Measurements from ENCODE around the gene PACSIN3.
A peak's percentile ranks its signal among the peaks of the same experiment; 100 is the strongest.

The PACSIN3 gene

DNA sequence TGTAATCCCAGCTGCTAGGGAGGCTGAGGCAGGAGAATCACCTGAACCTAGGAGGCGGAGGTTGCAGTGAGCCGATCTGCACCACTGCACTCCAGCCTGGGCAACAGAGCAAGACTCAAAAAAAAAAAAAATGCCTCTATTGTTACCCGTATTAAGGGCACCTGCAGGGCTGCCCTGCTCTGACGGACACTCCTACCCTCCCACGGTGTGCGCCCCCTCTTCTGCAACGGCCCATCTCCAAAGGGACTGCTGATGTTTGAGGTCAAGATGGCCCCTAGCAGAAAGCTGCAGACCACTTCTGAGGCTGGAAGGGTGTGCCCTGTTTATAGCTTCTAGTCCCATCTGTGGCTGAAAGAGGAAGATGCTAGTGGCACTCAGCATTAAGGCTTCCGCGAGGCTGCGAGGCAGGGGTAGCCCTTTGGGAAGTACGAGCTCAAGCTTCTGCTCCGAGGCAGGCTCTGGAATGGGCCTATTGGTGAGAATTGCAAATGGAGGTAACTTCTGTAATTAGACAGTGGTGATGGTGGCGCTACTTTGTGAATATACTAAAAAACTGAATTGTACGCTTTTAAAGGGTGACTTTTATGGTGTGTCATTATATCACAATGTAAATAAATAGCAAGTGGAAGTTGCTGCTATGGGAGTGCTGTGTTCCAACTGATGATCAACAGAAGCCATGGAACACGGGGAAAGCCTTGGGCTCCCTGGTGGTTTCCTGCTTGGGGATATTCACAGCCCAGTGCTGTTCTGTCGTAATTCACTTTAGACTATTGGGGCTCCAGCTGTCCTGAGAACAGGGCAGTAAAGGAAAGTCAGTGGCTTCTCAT, 33.9 kb downstream of the PACSIN3 start:
- no peak for DNase-seq

DNA sequence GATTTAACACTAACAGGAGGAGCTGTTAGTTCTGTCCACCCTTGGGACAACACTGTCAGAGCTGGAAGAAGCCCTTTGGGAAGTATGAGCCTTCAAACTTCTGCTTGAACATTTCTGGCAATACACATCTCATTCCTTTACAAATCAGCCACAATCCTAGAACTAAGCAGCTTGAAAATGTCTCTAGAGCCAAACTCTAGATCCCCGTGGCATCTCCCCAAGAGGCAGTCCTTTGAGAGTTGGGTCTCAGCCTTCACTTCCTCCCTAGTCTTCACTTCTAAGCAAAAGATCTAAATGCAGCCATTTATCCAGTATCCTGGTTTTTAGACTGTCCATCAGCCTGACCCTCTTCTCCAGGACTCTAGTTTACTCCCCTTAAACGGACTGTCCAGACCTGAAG, 36.5 kb downstream of the PACSIN3 start:
- no peak for DNase-seq

DNA sequence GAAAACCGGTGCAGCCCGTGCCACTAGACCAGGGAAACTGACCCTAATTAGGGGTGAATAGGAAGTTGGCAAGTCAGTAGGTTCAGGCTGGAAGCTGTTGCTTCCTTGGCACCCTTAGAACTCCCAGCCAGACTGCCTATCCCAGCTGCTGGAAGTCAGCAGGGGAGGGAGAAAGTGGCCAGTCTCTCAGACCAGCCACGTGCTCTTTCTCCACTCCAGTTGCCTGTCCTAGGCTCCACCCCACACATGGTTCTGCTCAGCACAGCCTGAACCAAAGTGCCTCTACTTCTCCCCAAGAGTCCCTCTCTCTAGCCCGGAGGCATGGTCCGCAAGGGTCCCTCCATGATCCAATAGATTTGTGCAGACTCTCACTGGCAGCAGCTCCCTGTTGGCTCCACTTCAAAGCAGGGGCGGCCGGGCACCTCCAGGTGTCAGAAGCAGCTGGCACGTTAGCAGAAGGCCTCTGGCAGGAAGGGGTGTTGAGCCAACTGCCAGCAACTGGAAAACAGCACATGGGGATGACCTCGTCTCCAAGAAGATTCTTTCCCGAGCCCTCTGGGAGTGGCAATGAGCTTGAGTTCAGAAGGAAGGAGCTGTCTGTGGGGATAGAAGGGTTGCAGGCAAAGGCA, 37.2 kb downstream of the PACSIN3 start:
- DNase-seq, result peak; percentile 65

DNA sequence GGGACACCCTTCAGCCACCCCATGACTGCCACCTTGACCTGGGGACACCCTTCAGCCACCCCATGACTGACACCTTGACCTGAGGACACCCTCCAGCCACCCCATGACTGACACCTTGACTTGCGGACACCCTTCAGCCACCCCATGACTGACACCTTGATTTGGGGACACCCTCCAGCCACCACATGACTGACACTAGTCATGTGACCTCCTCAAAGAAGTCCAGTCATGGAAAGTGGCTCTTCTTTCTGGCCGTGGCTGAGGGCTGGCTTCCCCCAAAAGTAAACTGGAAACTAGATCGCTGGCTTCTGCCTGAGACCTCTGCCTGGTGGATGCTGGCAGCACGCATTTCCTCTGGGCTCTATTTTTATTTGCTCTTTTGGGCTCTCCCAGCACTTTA, 38.0 kb downstream of the PACSIN3 start:
- no peak for DNase-seq

DNA sequence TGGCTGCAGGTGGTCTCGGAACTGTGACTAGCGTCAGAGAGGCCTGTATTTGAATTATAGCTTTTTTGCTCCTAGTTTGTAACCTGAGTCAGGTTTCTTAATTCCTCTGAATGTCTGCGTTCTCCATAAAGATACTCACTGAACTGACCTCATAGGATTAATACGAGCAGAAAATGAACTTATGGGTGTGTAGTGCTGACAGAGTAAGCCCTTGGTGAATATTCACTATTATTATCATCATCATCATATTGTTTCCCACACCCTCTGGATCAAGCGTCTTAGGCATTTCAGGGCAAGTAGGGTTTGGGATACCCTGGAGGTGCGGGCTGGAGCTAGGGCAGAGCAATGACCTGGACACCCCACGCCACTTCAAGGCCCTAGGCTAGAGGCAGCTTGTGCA, 38.6 kb downstream of the PACSIN3 start:
- DNase-seq, result no peak

DNA sequence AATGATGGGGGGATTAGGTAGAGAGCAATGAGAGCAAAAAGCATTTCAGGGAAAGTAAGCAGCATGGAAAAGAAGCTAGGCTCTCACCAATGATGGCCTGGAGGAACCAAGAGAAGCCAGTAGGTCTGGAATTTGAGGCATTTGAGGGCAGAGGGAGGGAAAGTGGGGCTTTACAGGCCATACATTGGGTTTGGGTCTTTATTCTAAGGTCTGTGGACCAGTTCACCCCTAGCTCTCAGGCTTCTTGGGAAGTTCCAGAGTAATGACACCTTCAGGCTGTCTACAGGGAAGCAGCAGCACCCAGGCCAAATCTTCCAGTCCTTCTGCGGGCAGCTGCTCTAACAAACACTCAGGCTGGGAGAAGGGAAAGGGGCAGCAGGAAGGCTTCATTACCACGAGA, 39.0 kb downstream of the PACSIN3 start:
- no peak for DNase-seq

DNA sequence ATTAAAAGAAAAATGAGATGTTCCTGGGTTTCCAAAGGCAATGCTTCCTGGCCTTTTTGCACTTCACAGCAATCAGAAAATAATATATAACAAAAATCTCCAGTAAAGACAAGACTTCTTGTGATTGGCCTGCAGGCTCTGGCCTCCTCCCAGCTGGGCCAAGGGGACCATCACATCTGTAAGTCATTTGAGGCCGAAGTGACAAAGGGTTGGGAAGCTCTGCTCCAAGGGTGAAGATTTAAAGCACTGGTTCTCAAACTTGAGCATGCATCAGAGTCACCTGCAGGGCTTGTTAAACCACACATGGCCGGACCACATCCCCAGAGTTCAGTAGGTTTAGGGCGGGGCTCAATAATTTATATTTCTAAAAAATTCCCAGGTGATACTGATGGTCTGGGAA, 41.7 kb downstream of the PACSIN3 start:
- peak; percentile 41 for DNase-seq

DNA sequence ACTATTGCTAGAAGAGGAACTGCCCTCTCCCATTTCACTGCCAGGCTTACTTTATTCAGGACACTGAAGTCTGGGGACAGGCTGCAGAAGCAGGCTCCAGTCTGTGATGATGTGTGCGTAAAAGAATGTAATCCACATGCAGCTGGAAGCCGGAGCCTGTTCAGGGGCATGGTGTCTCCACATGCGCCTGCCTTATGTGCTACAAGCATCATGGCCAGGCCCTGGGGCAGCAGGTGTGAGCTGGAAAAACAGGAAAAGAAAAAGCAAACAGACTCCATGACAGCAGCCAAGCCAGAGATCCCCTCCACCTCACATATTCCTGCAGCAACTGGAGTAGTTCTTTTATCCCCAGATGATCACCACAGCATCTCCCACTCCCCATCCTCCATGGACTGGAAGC, 42.9 kb downstream of the PACSIN3 start:
- peak; percentile 80 for DNase-seq

DNA sequence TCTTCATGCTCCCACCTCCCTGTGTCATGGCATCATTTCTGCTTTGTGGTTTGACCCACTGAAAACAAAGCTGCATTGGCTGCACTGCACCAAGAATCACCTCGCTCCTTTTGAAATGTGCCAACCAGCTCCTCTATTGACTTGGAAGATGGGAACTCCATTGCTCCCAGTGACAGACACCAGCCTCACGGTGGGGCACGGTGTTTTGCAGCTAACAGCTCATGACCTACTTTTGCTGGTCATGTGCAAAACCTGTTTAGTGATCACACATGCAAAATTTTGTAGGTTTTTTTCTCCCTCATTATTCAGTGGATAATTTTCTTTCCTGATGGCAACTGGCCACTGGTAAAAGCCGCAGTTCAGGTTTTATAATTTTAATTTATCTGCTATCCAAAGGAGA, 46.4 kb downstream of the PACSIN3 start:
- no peak for DNase-seq

DNA sequence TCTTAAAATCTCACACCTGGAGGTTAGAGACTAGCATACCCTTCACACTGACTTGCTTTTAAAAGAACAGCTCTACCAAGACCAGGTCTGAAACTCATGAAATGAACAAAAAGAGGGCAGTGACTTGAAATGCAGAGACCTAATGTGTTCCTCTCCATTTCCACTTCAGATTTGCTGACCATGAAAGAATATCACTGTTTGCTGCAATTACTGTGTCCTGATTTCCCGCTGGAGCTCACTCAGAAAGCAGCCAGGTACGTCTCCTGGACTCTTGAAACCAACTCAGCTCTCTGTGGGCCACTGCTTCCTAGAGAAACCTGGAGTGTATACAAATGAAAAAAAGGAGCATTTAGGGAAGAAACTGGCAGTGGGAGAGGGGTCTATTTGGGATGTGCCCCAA, 48.8 kb downstream of the PACSIN3 start:
- DNase-seq, result peak; percentile 8

DNA sequence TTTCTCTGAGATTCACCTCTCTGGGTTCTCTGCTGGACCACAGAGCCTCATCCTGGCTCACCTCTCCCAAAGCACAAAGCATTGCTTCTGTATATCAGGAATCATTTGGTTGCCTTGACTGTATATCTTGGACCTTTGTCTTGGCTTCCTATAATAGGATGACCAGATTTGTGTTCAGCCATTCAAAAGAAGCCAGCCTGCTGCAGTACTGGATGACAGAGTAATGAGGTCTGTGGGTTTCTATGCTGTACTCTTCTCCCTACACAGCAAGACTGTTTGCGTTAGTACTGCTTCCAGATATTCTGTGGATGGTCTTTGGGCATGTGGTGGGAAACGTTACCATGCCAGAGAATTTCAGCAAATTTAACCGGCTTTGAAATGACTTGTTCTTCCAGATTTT, 49.3 kb downstream of the PACSIN3 start:
- no peak for DNase-seq

DNA sequence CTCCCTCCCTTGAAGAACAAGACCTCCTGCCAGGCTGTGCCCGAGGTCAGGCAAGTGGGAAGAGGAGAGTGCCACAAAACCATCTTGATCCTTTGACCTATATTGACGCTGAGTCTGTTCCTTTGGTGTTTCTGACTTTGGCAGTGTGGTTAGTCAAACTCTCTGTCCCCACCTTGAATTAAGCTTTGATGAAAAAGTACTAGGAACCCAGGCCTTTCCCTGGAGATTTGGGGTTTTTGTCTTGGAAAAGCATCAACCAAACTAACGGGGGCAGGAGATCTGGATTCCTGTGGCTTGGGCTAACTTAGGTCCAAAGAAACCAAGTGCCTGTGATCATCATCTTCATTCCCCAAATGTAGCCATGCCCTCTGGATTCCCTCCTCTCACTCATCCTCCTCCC, 49.9 kb downstream of the PACSIN3 start:
- DNase-seq, result no peak

DNA sequence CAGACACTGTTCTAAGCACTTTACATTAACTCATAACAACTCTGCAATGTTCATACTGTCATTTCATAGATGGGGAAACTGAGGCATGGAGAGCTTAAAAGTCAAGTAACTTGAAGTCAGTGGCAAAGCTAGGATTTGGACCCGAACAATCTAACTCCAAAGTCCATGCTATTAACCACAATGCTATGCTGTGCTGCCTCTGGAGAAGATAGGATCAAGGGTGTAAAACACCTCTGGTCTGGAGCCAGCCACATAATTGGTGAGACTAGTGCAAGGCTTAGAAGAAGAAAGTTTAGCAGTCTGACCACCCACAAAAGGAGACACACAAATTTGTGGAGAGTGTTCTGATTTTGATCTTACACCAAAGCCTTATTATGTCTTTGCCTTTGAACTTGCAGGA, 53.3 kb downstream of the PACSIN3 start:
- DNase-seq, result no peak

DNA sequence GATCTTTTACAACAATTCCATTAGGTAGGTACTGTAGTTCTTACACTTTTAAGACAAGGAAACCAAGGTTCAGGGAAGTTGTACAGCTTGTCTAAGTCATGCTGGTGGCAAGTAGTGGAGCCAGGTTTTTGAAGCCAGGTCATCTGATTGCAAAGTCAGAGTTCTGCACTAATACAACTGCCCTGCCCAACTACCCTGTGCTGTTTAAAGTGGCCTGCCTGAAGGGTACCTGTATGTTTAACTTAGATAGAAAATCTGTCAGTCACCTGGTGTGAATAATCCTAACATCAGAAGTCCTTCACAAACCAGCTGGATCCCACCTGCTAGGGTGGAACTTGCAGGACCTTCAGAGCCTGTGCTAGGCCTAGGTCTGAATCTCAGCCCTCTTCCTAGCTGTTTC, 53.7 kb downstream of the PACSIN3 start:
- DNase-seq, result no peak

DNA sequence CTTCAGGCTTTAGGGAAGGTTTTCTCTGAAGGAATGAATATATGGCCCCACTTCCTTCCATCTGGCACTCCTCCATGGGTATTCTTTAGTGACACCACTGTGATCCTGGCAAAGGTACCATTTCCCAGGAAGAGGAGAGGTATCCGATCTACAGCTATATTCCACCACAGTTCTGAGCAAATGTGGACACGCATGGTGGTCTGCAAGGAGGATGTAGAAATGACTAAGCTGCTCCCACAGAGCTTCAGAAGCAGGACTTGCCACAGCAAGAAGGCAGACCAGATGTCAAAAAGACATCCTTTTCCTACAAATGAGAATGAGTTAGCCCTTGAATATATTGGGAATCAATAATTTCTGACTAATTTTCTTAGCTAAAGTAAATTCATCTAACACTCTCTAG, 55.1 kb downstream of the PACSIN3 start:
- DNase-seq, result no peak

DNA sequence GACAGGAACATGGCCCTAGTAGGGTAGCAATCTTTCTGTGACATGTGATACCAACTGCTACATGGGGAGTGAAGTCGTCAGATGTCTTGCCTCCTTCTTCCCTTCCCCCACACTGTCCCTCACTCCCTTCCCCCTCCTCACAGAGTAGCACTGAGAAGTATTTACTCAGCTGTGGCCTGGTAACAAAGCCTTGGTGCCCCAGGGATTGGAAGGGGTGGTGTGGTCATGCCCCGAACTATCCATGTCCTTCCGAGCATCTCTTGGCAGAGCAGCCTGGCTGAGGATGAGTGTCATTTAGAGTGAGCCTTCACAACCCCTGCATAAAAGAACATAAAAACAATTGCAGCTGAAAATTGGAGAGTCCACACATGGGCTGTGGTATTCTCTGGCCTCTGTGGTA, 55.7 kb downstream of the PACSIN3 start:
- DNase-seq, result peak; percentile 58
